ENCODE results near the gene KCNB1.

GRCh38 chr20:49455691-49456090 is 26.8 kb downstream of the KCNB1 start:
- TF ChIP-seq CTCF (IDR thresholded peaks at IDR 0.05) (no peak), POLR2A (IDR thresholded peaks at IDR 0.05) (no peak)

Data from tibial nerve (tissue), 3 donors.